PC-3 (cell line): ENCODE measurements around the gene ADIPOR1. TPM values are rescaled to one million over a fixed set of nuclear protein-coding genes. Genes with fewer than 3 reads are reported as not detected.
A peak's percentile ranks its signal among the peaks of the same experiment; 100 is the strongest.

Experiments
- ATAC-seq: fragments of 200-7000 bp; cut with Tn5 transposase; 2 replicates; pipeline ENCODE4 v1.9.1; 2020; ENCODE audit warnings: mild to moderate bottlenecking, moderate library complexity
- BruUV-seq: library from RNA; stranded (reverse); fragments of 400-500 nt; replicated peaks from 2 replicates; lab custom pipeline; 2021; lab: Mats Ljungman, UMichigan
- CTCF ChIA-PET: fragments of 300-600 bp; sonication (Branson Sonifier 250); formaldehyde crosslinking; loops from one replicate; lab custom pipeline; 2022; ENCODE audit warnings: antibody characterized with exemption; lab: Charles Lee
- POLR2A ChIA-PET: fragments of 300-600 bp; sonication (Branson Sonifier 250); formaldehyde crosslinking; loops from one replicate; lab custom pipeline; 2022; ENCODE audit warnings: antibody characterized with exemption; ENCODE audit not compliant: unreplicated experiment; lab: Charles Lee
- DNase-seq: peaks from one replicate; pipeline ENCODE4 v3.0.0-alpha.2; 2015
- H2AFZ ChIP-seq: fragments of 300-600 bp; sonication (generic); 2 replicates; pipeline ENCODE4 v1.6.0; 2016; ENCODE audit warnings: antibody characterized with exemption, low read length
- H3F3A ChIP-seq: fragments of 300-600 bp; sonication (generic); one replicate; pipeline ENCODE4 v1.6.0; 2017; ENCODE audit warnings: antibody characterized with exemption, low read length, control low read depth, mild to moderate bottlenecking; ENCODE audit not compliant: unreplicated experiment
- H3K27ac ChIP-seq: fragments of 300-600 bp; sonication (generic); 2 replicates; pipeline ENCODE4 v1.5.1; 2016; ENCODE audit warnings: mild to moderate bottlenecking, low read length
- H3K27me3 ChIP-seq: fragments of 300-600 bp; sonication (generic); 2 replicates; pipeline ENCODE4 v1.6.1; 2016; ENCODE audit warnings: low read length, mixed read lengths
- H3K36me3 ChIP-seq: fragments of 300-600 bp; sonication (generic); 2 replicates; pipeline ENCODE4 v1.6.1; 2016; ENCODE audit warnings: low read depth, mixed run types, low read length, mixed read lengths
- H3K4me1 ChIP-seq: fragments of 300-600 bp; sonication (generic); 2 replicates; pipeline ENCODE4 v1.5.1; 2016; ENCODE audit warnings: low read length; ENCODE audit not compliant: insufficient read depth
- H3K4me2 ChIP-seq: fragments of 300-600 bp; sonication (generic); 2 replicates; pipeline ENCODE4 v1.6.0; 2016; ENCODE audit warnings: low read length
- H3K4me3 ChIP-seq: fragments of 300-600 bp; sonication (generic); 2 replicates; pipeline ENCODE4 v1.5.1; 2016; ENCODE audit warnings: mild to moderate bottlenecking, low read length, mixed read lengths
- H3K79me2 ChIP-seq: fragments of 300-600 bp; sonication (generic); 2 replicates; pipeline ENCODE4 v1.6.1; 2017; ENCODE audit warnings: low read length, mixed read lengths
- H3K9ac ChIP-seq: fragments of 300-600 bp; sonication (generic); 2 replicates; pipeline ENCODE4 v1.6.0; 2016; ENCODE audit warnings: mild to moderate bottlenecking, low read length
- H3K9me2 ChIP-seq: fragments of 300-600 bp; sonication (generic); replicated peaks from 2 replicates; pipeline ENCODE4 v1.6.1; 2016; ENCODE audit warnings: mixed run types, low read length, mixed read lengths
- H3K9me3 ChIP-seq: fragments of 300-600 bp; sonication (generic); 2 replicates; pipeline ENCODE4 v1.6.1; 2016; ENCODE audit warnings: low read length, mixed read lengths
- H4K20me1 ChIP-seq: fragments of 300-600 bp; sonication (generic); 2 replicates; pipeline ENCODE4 v1.6.1; 2016; ENCODE audit warnings: low read length, mixed read lengths
- CTCF ChIP-seq: fragments of 300-600 bp; sonication (generic); conservative IDR thresholded peaks from 2 replicates; pipeline ENCODE4 v1.5.1; 2017; ENCODE audit warnings: antibody characterized with exemption, low read depth, mild to moderate bottlenecking, low read length
- EZH2 ChIP-seq: fragments of 300-600 bp; sonication (generic); IDR thresholded peaks from one replicate; pipeline ENCODE4 v1.6.1; 2017; ENCODE audit warnings: antibody characterized with exemption, mild to moderate bottlenecking, low read length; ENCODE audit not compliant: unreplicated experiment
- EZH2phosphoT487 ChIP-seq: fragments of 300-600 bp; sonication (generic); IDR thresholded peaks from 2 replicates; pipeline ENCODE4 v1.6.1; 2018; ENCODE audit warnings: mild to moderate bottlenecking, antibody characterized with exemption, low read length, borderline replicate concordance
- intact Hi-C: fragments of 100-400 bp; cut with micrococcal nuclease; formaldehyde crosslinking; loops from 2 replicates; pipeline ENCODE4 v1.9.0; 2023
- total RNA-seq: library from RNA; depleted of rRNA; stranded (reverse); fragments of >200 nt; gene quantifications from 2 replicates; pipeline ENCODE4 v1.2.3, GENCODE V29; 2014

ADIPOR1 gene
- total RNA-seq, 1 experiment from 2014 or later, result 137 TPM

GRCh38 chr1:202958544-202959275 lies 598 bp upstream of the ADIPOR1 start:
- ChIA-PET CTCF (interaction anchor here (0.6 kb wide), 1 partner anchor 41 kb away, joined by 3 read pairs; no protein-coding TSS in a partner anchor), POLR2A (interaction anchor here (0.6 kb wide), 1 partner anchor 555 kb away, joined by 3 read pairs; no protein-coding TSS in a partner anchor)
- Histone ChIP-seq H2AFZ (peak overlapping the region; percentile 66), H3K9ac (peak overlapping the region; percentile 13; the same call in 1 of the 2 replicates), H3K27me3 (no peaks in the 10 kb centered on the region), H3K4me3 (peak overlapping the region; percentile 96), H3K79me2 (peaks cover 43% of the 10 kb centered on the region), H4K20me1 (0 out of 2 replicates have a peak, but pooled peaks cover 16% of the 10 kb centered on the region), H3F3A (peaks cover 12% of the 10 kb centered on the region), H3K4me1 (peaks cover 44% of the 10 kb centered on the region), H3K9me3 (no peaks in the 10 kb centered on the region), H3K36me3 (peaks cover 15% of the 10 kb centered on the region; the same call in 1 of the 2 replicates), H3K4me2 (peak overlapping the region; percentile 91), H3K27ac (peak overlapping the region; percentile 21), H3K9me2 (no peaks in the 10 kb centered on the region)
- intact Hi-C loops, result loop anchor here (1.0 kb wide), 1 partner anchor 11 kb away; no protein-coding TSS in a partner anchor
- BruUV-seq, result TSS peak; percentile 94
- TF ChIP-seq EZH2, result no peak
- no peak for TF ChIP-seq CTCF
- TF ChIP-seq EZH2phosphoT487, result no peak
- DNase-seq, result no peak
- ATAC-seq, result no peak

GRCh38 chr1:202956969-202957368 lies 1.1 kb downstream of the ADIPOR1 start:
- CTCF ChIA-PET, result no interaction called here
- POLR2A ChIA-PET, result no interaction called here
- no peak for ATAC-seq

More at GRCh38 chr1:202956969-202957368, 1.1 kb downstream of the ADIPOR1 start:
- Histone ChIP-seq H3K4me3 (peak overlapping the region; percentile 96), H3F3A (peaks cover 12% of the 10 kb centered on the region), H3K9me2 (no peaks in the 10 kb centered on the region), H3K9ac (peak overlapping the region; percentile 94), H3K9me3 (no peaks in the 10 kb centered on the region), H3K27me3 (no peaks in the 10 kb centered on the region), H2AFZ (no peak overlapping the region), H3K4me2 (peak overlapping the region; percentile 91), H3K79me2 (peaks cover 61% of the 10 kb centered on the region), H4K20me1 (peaks cover 32% of the 10 kb centered on the region), H3K4me1 (peaks cover 60% of the 10 kb centered on the region), H3K27ac (no peak overlapping the region), H3K36me3 (peaks cover under 1% of the 10 kb centered on the region; the same call in 1 of the 2 replicates)
- TSS peak; percentile 41 for BruUV-seq
- intact Hi-C loops, result no loop called here
- TF ChIP-seq CTCF, result no peak
- TF ChIP-seq EZH2phosphoT487, result no peak
- TF ChIP-seq EZH2, result no peak
- DNase-seq, result no peak
